HCT116 (cell line): ENCODE data around the gene CST11. TPM values are rescaled to one million over a fixed set of nuclear protein-coding genes. Genes with fewer than 3 reads are reported as not detected.

Experiments
- ATAC-seq: fragments of 200-7000 bp; cut with Tn5 transposase; 2 replicates; pipeline ENCODE4 v1.9.1; 2020; ENCODE audit warnings: mild to moderate bottlenecking, moderate library complexity
- BruUV-seq: library from RNA; stranded (reverse); fragments of 400-500 nt; replicated peaks from 2 replicates; lab custom pipeline; 2021; lab: Mats Ljungman, UMichigan
- CTCF ChIA-PET: fragments of 300-600 bp; sonication (Branson Sonifier 250); formaldehyde crosslinking; loops from one replicate; lab custom pipeline; 2021; ENCODE audit warnings: antibody characterized with exemption; lab: Charles Lee
- POLR2A ChIA-PET: fragments of 300-600, 350-600 bp; sonication (Branson Sonifier 250); formaldehyde crosslinking; loops from one replicate; lab custom pipeline; 2021; ENCODE audit warnings: antibody characterized with exemption; lab: Charles Lee
- RAD21 ChIA-PET, 2 experiments: fragments of 300-600 bp; sonication (Branson Sonifier 250); formaldehyde crosslinking; loops; one replicate each; lab custom pipeline; 2023; ENCODE audit warnings: low total read pairs in 2 of 2; ENCODE audit not compliant: uncharacterized antibody in 2 of 2, unreplicated experiment in 2 of 2, low non-redundant PET in 1 of 2; lab: Charles Lee
- DNase-seq: peaks from one replicate; pipeline ENCODE4 v3.0.0-alpha.2; 2010; ENCODE audit warnings: low read depth, low spot score
- H2AFZ ChIP-seq: fragments of 200-600 bp; shearing (Covaris generic), sonication (generic); 2 replicates; pipeline ENCODE4 v1.6.1; 2017; ENCODE audit warnings: low read depth, mixed run types, mixed read lengths, antibody characterized with exemption, low read length; ENCODE audit not compliant: poor library complexity, severe bottlenecking
- H3K27ac ChIP-seq: 2 replicates; pipeline ENCODE4 v1.5.1; 2012; ENCODE audit warnings: low read depth, low read length
- H3K27me3 ChIP-seq: fragments of 200-600 bp; sonication (generic); 2 replicates; pipeline ENCODE4 v1.6.1; 2016; ENCODE audit warnings: mixed run types, low read length, mixed read lengths; ENCODE audit not compliant: insufficient read depth
- H3K36me3 ChIP-seq, 2 experiments: fragments of 200-500 bp in 1 of 2; fragments of 200-600 bp in 1 of 2; sonication (Bioruptor generic) in 1 of 2; sonication (generic) in 1 of 2; 2 replicates each; pipeline versions ENCODE4 v1.5.1 to v1.6.1; 2014 to 2016; ENCODE audit warnings: low read length in 2 of 2, inconsistent platforms in 1 of 2, mixed read lengths in 1 of 2, mixed run types in 1 of 2; ENCODE audit not compliant: insufficient read depth in 2 of 2, control insufficient read depth in 1 of 2
- H3K4me1 ChIP-seq, 2 experiments: fragments of 200-600 bp in 1 of 2; sonication (generic) in 1 of 2; 2 replicates each; pipeline versions ENCODE4 v1.5.1 to v1.6.1; 2012 to 2017; ENCODE audit warnings: low read length in 2 of 2, inconsistent platforms in 1 of 2, mild to moderate bottlenecking in 1 of 2, mixed read lengths in 1 of 2, mixed run types in 1 of 2, moderate library complexity in 1 of 2; ENCODE audit not compliant: insufficient read depth in 2 of 2, control insufficient read depth in 1 of 2
- H3K4me2 ChIP-seq: fragments of 200-600 bp; sonication (generic); 2 replicates; pipeline ENCODE4 v1.6.1; 2017; ENCODE audit warnings: mixed run types, low read length, mixed read lengths
- H3K4me3 ChIP-seq, 2 experiments: fragments of 200-600 bp in 1 of 2; sonication (generic) in 1 of 2; replicated peaks in 1 of 2; 2 replicates each; pipeline ENCODE4 v1.5.1; 2011 to 2016; ENCODE audit warnings: low read length in 2 of 2, control low read depth in 1 of 2, low read depth in 1 of 2, mild to moderate bottlenecking in 1 of 2, mixed read lengths in 1 of 2, mixed run types in 1 of 2
- H3K79me2 ChIP-seq: fragments of 200-600 bp; sonication (generic); 2 replicates; pipeline ENCODE4 v1.6.1; 2017; ENCODE audit warnings: mild to moderate bottlenecking, mixed run types, low read length, moderate library complexity, mixed read lengths; ENCODE audit not compliant: insufficient read depth
- H3K9ac ChIP-seq: fragments of 200-600 bp; sonication (generic); 2 replicates; pipeline ENCODE4 v1.6.1; 2016; ENCODE audit warnings: low read length, mixed read lengths
- H3K9me2 ChIP-seq: fragments of 200-600 bp; sonication (generic), shearing (Covaris generic); 2 replicates; pipeline ENCODE4 v1.6.1; 2017; ENCODE audit warnings: mixed run types, mild to moderate bottlenecking, moderate library complexity; ENCODE audit not compliant: insufficient read depth
- H3K9me3 ChIP-seq, 2 experiments: fragments of 200-500 bp in 1 of 2; fragments of 200-600 bp in 1 of 2; sonication (Bioruptor generic) in 1 of 2; sonication (generic) in 1 of 2; 2 replicates each; pipeline ENCODE4 v1.6.1; 2014 to 2017; ENCODE audit warnings: low read length in 2 of 2, mixed read lengths in 2 of 2, inconsistent platforms in 1 of 2, low read depth in 1 of 2, mild to moderate bottlenecking in 1 of 2, mixed run types in 1 of 2, moderate library complexity in 1 of 2; ENCODE audit not compliant: control insufficient read depth in 1 of 2, insufficient read depth in 1 of 2
- H4K20me1 ChIP-seq: fragments of 200-600 bp; sonication (generic), shearing (Covaris generic); 2 replicates; pipeline ENCODE4 v1.6.1; 2017; ENCODE audit warnings: mixed run types, mild to moderate bottlenecking, moderate library complexity; ENCODE audit not compliant: insufficient read depth
- ATF3 ChIP-seq: IDR thresholded peaks from 2 replicates; pipeline ENCODE4 v1.6.1; 2012
- CTCF ChIP-seq, 3 experiments: fragments of 200-600 bp in 1 of 3; sonication (generic) in 1 of 3; IDR thresholded peaks in 2 of 3; conservative IDR thresholded peaks in 1 of 3; 2 replicates each; pipeline ENCODE4 v1.5.1; 2012 to 2017; ENCODE audit warnings: low read depth in 2 of 3, low read length in 2 of 3, antibody characterized with exemption in 1 of 3, borderline replicate concordance in 1 of 3, control low read depth in 1 of 3, mild to moderate bottlenecking in 1 of 3, mixed read lengths in 1 of 3, mixed run types in 1 of 3, moderate library complexity in 1 of 3; ENCODE audit not compliant: insufficient read depth in 1 of 3
- JUND ChIP-seq: IDR thresholded peaks from 2 replicates; pipeline ENCODE4 v1.6.1; 2012
- MAX ChIP-seq: IDR thresholded peaks from 2 replicates; pipeline ENCODE4 v1.6.1; 2012
- RAD21 ChIP-seq: IDR thresholded peaks from 2 replicates; pipeline ENCODE4 v1.6.1; 2012; ENCODE audit warnings: low read depth, mild to moderate bottlenecking
- SIN3A ChIP-seq: IDR thresholded peaks from 2 replicates; pipeline ENCODE4 v1.6.1; 2012; ENCODE audit warnings: low read depth
- SP1 ChIP-seq: IDR thresholded peaks from 2 replicates; pipeline ENCODE4 v1.6.1; 2012; ENCODE audit warnings: low read depth
- intact Hi-C: fragments of 100-400 bp; cut with micrococcal nuclease; formaldehyde crosslinking; loops from 2 replicates; pipeline ENCODE4 v1.10.0; 2022
- total RNA-seq: library from RNA; stranded (reverse); gene quantifications from one replicate; pipeline ENCODE4 v1.2.1, GENCODE V29; 2021; ENCODE audit not compliant: unreplicated experiment

Gene CST11
- total RNA-seq, 1 experiment from 2014 or later: not detected

GRCh38 chr20:23442436-23442835 is 10.2 kb downstream of the CST11 start (continued):
- TF ChIP-seq JUND (no peak), SIN3A (no peak), SP1 (no peak), ATF3 (no peak)
- TF ChIP-seq, all 23 proteins: peak for 0

GRCh38 chr20:23441850-23442313 is 10.8 kb downstream of the CST11 start:
- CTCF ChIA-PET: interaction anchor here (1.0 to 2.0 kb wide), 8 partner anchors 10 to 227 kb away, joined by 3 to 12 read pairs (median 5); partner anchors contain the start of genes NAPB and NXT1
- peak overlapping the region; percentile 46 for H2AFZ ChIP-seq

More at GRCh38 chr20:23441850-23442313, 10.8 kb downstream of the CST11 start:
- BruUV-seq: no TSS peak
- no peak overlapping the region for H3K4me2 ChIP-seq
- H3K4me1 ChIP-seq: peaks cover 0 to 7% of the 10 kb centered on the region in 2 experiments; a peak in 1 of 4 replicates
- TF ChIP-seq CTCF (IDR thresholded peaks at IDR 0.05 in 2 of 3, conservative IDR thresholded peaks at IDR 0.05 in 1 of 3; ENCODE audit: borderline replicate concordance in 1 of 3, insufficient read depth in 1 of 3, low read depth in 2 of 3, low read length in 2 of 3) (peak; percentile 61 to 93 (median 91); a peak in 5 of 6 replicates), MAX (no peak), RAD21 (peak; percentile 74)
- peak; percentile 69 for DNase-seq
- no peak overlapping the region for H3K9ac ChIP-seq
- intact Hi-C loops: loop anchor here (2.0 to 5.0 kb wide), 2 partner anchors 165 to 225 kb away; no protein-coding TSS in a partner anchor
- no peaks in the 10 kb centered on the region for H3K9me2 ChIP-seq
- H3K27me3 ChIP-seq: no peaks in the 10 kb centered on the region; the same call in 1 of the 2 replicates
- no peak overlapping the region for H3K27ac ChIP-seq
- no peaks in the 10 kb centered on the region for H3K79me2 ChIP-seq
- no peak overlapping the region for H3K4me3 ChIP-seq
- H4K20me1 ChIP-seq: no peaks in the 10 kb centered on the region
- H3K9me3 ChIP-seq: no peaks in the 10 kb centered on the region
- no peaks in the 10 kb centered on the region for H3K36me3 ChIP-seq
- peak; percentile 92 for ATAC-seq
- ChIA-PET RAD21 (no interaction called here), POLR2A (no interaction called here)
